Activated CD4-positive, alpha-beta T cell treated with anti-CD3 and anti-CD28 coated beads, Interleukin-2, amount 50 U/mL, for 4 hours (primary cell): Measurements from ENCODE around the gene RGS1.

Experiments used
- DNase-seq, 2 experiments: peaks; one replicate each; pipeline ENCODE4 v3.0.0-alpha.2; 2020

RGS1 gene

GRCh38 chr1:192627901-192628300, 52.3 kb downstream of the RGS1 start:
- DNase-seq: no peak

GRCh38 chr1:192628396-192629057, 53.0 kb downstream of the RGS1 start:
- DNase-seq: no peak

- no peak for DNase-seq
Observed at GRCh38 chr1:192629612-192630011, 54.0 kb downstream of the RGS1 start.
